DOHH2 (cell line): ENCODE results near the gene RHOU.
"Not testable (repeated sequence)": the region's sequence is repeated elsewhere in the genome, so short reads cannot be mapped to it uniquely, and the experiment has no call there.

Experiments
- H3F3A ChIP-seq: fragments of 200-600 bp; sonication (generic), shearing (Covaris generic); 2 replicates; pipeline ENCODE4 v1.6.0; 2016; ENCODE audit warnings: antibody characterized with exemption, mild to moderate bottlenecking; ENCODE audit not compliant: control insufficient read depth, insufficient read depth
- H3K27ac ChIP-seq: fragments of 200-600 bp; sonication (generic); 2 replicates; pipeline ENCODE4 v1.5.1; 2014; ENCODE audit warnings: low read depth, mild to moderate bottlenecking, low read length, moderate library complexity
- H3K27me3 ChIP-seq: fragments of 200-600 bp; sonication (generic); 2 replicates; pipeline ENCODE4 v1.6.1; 2014; ENCODE audit warnings: mild to moderate bottlenecking, low read length, mixed read lengths; ENCODE audit not compliant: control insufficient read depth
- H3K36me3 ChIP-seq: fragments of 200-600 bp; sonication (generic); 2 replicates; pipeline ENCODE4 v1.6.1; 2014; ENCODE audit warnings: mild to moderate bottlenecking, low read length, moderate library complexity, mixed read lengths; ENCODE audit not compliant: control insufficient read depth
- H3K4me1 ChIP-seq: fragments of 200-600 bp; sonication (generic); 2 replicates; pipeline ENCODE4 v1.6.1; 2014; ENCODE audit warnings: mild to moderate bottlenecking, low read length, mixed read lengths; ENCODE audit not compliant: control insufficient read depth
- H3K4me2 ChIP-seq: fragments of 200-600 bp; sonication (generic); 2 replicates; pipeline ENCODE4 v1.6.0; 2014; ENCODE audit warnings: mild to moderate bottlenecking, low read length, moderate library complexity
- H3K4me3 ChIP-seq: fragments of 200-600 bp; sonication (generic); 2 replicates; pipeline ENCODE4 v1.5.1; 2014; ENCODE audit warnings: mild to moderate bottlenecking, low read length, mixed read lengths
- H3K79me2 ChIP-seq: fragments of 200-600 bp; sonication (generic); 2 replicates; pipeline ENCODE4 v1.6.1; 2014; ENCODE audit warnings: mild to moderate bottlenecking, low read length, mixed read lengths; ENCODE audit not compliant: control insufficient read depth
- H3K9me2 ChIP-seq: fragments of 200-600 bp; sonication (generic); replicated peaks from 2 replicates; pipeline ENCODE4 v1.6.1; 2014; ENCODE audit warnings: mild to moderate bottlenecking, low read length, mixed read lengths; ENCODE audit not compliant: control insufficient read depth
- H3K9me3 ChIP-seq: fragments of 200-600 bp; sonication (generic); 2 replicates; pipeline ENCODE4 v1.6.1; 2014; ENCODE audit warnings: antibody characterized with exemption, low read length, mixed read lengths; ENCODE audit not compliant: control insufficient read depth, insufficient read depth
- H4K20me1 ChIP-seq: fragments of 200-600 bp; sonication (generic); 2 replicates; pipeline ENCODE4 v1.6.0; 2014; ENCODE audit warnings: low read depth, mild to moderate bottlenecking, antibody characterized with exemption, low read length, moderate library complexity; ENCODE audit not compliant: control insufficient read depth, insufficient read depth
- CTCF ChIP-seq: fragments of 200-600 bp; sonication (generic); IDR thresholded peaks from one replicate; pipeline ENCODE4 v1.5.1; 2014; ENCODE audit warnings: antibody characterized with exemption, mild to moderate bottlenecking, low read depth, low read length; ENCODE audit not compliant: poor library complexity, severe bottlenecking
- EZH2phosphoT487 ChIP-seq: fragments of 200-600 bp; sonication (generic); IDR thresholded peaks from 2 replicates; pipeline ENCODE4 v1.6.1; 2017; ENCODE audit warnings: borderline replicate concordance, mild to moderate bottlenecking, antibody characterized with exemption, low read length, moderate library complexity, mixed read lengths

The RHOU gene

GRCh38 chr1:228768355-228769000, 33.2 kb downstream of the RHOU start:
- no peaks in the 10 kb centered on the region for H3K9me2 ChIP-seq
- H3K4me1 ChIP-seq = no peaks in the 10 kb centered on the region
- H3K27me3 ChIP-seq = no peaks in the 10 kb centered on the region; the same call in 1 of the 2 replicates
- H3K27ac ChIP-seq = no peak overlapping the region
- H4K20me1 ChIP-seq = no peaks in the 10 kb centered on the region
- H3F3A ChIP-seq = no peaks in the 10 kb centered on the region
- H3K79me2 ChIP-seq = no peaks in the 10 kb centered on the region
- H3K4me3 ChIP-seq = no peak overlapping the region
- TF ChIP-seq CTCF (no peak), EZH2phosphoT487 (no peak)
- no peak overlapping the region for H3K4me2 ChIP-seq
- H3K9me3 ChIP-seq = no peaks in the 10 kb centered on the region
- H3K36me3 ChIP-seq = no peaks in the 10 kb centered on the region

DNA sequence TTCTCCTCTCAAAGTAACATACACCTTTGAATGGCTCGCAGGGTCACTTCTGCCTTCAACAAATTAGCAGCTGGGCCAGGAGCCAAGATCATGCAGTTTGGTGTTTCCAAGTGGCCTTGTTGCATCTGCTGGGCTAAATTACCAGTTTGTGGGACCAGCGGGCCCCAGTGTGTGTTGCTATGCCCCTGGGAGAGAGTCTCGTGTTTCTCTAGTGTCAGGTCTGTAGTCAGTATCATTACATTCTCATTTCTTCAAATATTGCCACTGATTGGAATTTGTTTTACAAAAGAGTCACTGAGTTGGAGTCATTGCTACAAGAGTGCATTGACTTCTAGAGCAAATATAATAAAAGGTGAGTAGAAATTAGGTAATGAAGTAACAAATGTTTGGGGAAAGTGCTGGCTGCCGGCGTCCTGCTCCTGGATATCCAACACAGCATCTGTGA, 35.5 kb downstream of the RHOU start:
- no peaks in the 10 kb centered on the region for H3K36me3 ChIP-seq
- no peak overlapping the region for H3K4me2 ChIP-seq
- H3K9me2 ChIP-seq = no peaks in the 10 kb centered on the region
- H3K27ac ChIP-seq = no peak overlapping the region
- H4K20me1 ChIP-seq = no peaks in the 10 kb centered on the region
- H3K4me3 ChIP-seq = no peak overlapping the region
- H3K27me3 ChIP-seq = no peaks in the 10 kb centered on the region; the same call in 1 of the 2 replicates
- TF ChIP-seq EZH2phosphoT487 (no peak), CTCF (no peak)
- H3F3A ChIP-seq = no peaks in the 10 kb centered on the region
- H3K79me2 ChIP-seq = no peaks in the 10 kb centered on the region
- H3K9me3 ChIP-seq = no peaks in the 10 kb centered on the region
- H3K4me1 ChIP-seq = no peaks in the 10 kb centered on the region

DNA sequence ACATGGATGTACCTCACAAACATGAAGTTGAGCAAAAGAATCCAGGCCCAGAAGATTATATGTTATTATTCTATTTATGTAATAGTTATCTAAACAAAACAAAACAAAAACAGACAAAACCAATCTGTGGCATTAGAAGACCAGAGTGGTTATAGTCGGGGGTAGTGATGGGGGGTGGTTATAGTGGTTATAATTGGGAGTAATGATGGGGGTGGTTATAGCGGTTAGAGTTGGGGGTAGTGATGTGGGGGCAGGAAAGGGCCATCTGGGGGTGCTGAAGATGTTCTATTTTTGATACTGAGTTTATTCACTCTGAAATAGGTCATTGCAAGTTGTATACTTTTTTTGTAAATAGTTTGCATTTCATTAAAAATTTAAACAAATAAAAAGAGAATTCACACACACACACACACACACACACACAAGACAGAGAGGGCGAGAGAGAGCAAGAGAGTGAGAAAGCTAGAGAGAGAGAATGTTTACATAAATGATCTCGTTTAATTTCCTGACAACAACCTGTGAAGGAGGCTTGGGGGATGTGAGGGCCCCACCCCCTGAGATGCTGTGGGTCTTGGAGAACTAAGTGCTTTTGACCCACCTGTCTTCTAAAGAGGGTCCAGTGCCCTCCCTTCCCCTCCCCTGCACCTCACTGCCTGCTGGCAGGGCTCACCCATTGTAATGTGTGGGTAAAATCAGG, 37.4 kb downstream of the RHOU start:
- no peaks in the 10 kb centered on the region for H3K9me2 ChIP-seq
- H3K27me3 ChIP-seq = no peaks in the 10 kb centered on the region; the same call in 1 of the 2 replicates
- no peaks in the 10 kb centered on the region for H3K4me1 ChIP-seq
- H3K9me3 ChIP-seq = no peaks in the 10 kb centered on the region
- H3K27ac ChIP-seq = no peak overlapping the region
- no peaks in the 10 kb centered on the region for H3K36me3 ChIP-seq
- H3K4me3 ChIP-seq = no peak overlapping the region
- TF ChIP-seq CTCF (no peak), EZH2phosphoT487 (no peak)
- H4K20me1 ChIP-seq = no peaks in the 10 kb centered on the region
- H3K79me2 ChIP-seq = no peaks in the 10 kb centered on the region
- H3K4me2 ChIP-seq = no peak overlapping the region
- H3F3A ChIP-seq = no peaks in the 10 kb centered on the region

DNA sequence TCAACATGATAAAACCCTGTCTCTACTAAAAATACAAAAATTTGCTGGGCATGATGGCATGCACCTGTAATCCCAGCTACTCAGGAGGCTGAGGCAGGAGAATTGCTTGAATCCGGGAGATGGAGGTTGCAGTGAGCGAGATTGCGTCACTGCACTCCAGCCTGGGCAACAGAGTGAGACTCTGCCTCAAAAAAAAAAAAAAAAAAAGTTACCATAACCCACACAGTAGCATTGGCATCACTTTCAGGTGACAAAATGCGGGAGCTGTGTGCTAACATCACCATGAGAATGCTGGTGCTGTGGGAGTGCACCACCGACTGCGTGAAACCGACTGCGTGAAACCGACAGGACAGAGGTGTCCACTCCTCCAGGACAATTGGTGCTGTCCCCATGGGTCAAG, 40.7 kb downstream of the RHOU start:
- H3K27ac ChIP-seq = not testable (repeated sequence)

More for the DNA sequence above, 40.7 kb downstream of the RHOU start:
- not testable (repeated sequence) for H3K9me3 ChIP-seq, H3K9me2 ChIP-seq, H4K20me1 ChIP-seq, H3K36me3 ChIP-seq, H3K79me2 ChIP-seq, H3K4me2 ChIP-seq, H3K27me3 ChIP-seq, H3K4me3 ChIP-seq, H3K4me1 ChIP-seq, H3F3A ChIP-seq
